ENCODE data around the gene IFNL3.

Gene IFNL3

DNA sequence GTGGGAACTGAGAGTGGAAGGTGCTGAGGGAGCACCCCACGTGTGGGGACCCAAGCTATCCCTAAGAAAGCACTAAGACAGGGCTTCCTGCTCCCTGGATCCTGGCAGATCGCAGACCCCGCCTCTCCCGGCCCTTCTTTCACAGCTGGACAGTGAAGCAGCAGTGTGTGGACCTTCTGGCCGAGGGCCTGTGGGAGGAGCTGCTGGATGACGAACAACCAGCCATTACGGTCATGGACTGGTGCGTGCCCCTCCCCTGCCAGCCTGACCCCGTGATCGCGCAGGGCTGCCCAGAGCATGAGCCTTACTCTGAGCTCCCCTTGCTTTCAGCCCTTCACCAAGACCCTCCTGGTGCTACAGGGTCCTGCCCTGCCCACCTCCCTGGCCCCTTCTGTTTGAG, 45.8 kb downstream of the IFNL3 start:
- TF ChIP-seq SIN3A (IDR thresholded peaks at IDR 0.05; ENCODE audit: borderline replicate concordance, insufficient read depth, low read length) (no peak), TAF1 (IDR thresholded peaks at IDR 0.05; ENCODE audit: borderline replicate concordance, insufficient read depth, low read length) (no peak), FOXP2 (optimal IDR thresholded peaks at IDR 0.05; ENCODE audit: borderline replicate concordance, extremely low read depth, extremely low read length, insufficient read depth) (no peak), POLR2AphosphoS5 (IDR thresholded peaks at IDR 0.05; ENCODE audit: low read depth, low read length) (no peak)
- TF ChIP-seq, protein P1, sequence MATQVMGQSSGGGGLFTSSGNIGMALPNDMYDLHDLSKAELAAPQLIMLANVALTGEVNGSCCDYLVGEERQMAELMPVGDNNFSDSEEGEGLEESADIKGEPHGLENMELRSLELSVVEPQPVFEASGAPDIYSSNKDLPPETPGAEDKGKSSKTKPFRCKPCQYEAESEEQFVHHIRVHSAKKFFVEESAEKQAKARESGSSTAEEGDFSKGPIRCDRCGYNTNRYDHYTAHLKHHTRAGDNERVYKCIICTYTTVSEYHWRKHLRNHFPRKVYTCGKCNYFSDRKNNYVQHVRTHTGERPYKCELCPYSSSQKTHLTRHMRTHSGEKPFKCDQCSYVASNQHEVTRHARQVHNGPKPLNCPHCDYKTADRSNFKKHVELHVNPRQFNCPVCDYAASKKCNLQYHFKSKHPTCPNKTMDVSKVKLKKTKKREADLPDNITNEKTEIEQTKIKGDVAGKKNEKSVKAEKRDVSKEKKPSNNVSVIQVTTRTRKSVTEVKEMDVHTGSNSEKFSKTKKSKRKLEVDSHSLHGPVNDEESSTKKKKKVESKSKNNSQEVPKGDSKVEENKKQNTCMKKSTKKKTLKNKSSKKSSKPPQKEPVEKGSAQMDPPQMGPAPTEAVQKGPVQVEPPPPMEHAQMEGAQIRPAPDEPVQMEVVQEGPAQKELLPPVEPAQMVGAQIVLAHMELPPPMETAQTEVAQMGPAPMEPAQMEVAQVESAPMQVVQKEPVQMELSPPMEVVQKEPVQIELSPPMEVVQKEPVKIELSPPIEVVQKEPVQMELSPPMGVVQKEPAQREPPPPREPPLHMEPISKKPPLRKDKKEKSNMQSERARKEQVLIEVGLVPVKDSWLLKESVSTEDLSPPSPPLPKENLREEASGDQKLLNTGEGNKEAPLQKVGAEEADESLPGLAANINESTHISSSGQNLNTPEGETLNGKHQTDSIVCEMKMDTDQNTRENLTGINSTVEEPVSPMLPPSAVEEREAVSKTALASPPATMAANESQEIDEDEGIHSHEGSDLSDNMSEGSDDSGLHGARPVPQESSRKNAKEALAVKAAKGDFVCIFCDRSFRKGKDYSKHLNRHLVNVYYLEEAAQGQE (IDR thresholded peaks at IDR 0.05; ENCODE audit: insufficient read depth in 1 of 2, low read depth in 2 of 2, low read length in 2 of 2): no peak

DNA sequence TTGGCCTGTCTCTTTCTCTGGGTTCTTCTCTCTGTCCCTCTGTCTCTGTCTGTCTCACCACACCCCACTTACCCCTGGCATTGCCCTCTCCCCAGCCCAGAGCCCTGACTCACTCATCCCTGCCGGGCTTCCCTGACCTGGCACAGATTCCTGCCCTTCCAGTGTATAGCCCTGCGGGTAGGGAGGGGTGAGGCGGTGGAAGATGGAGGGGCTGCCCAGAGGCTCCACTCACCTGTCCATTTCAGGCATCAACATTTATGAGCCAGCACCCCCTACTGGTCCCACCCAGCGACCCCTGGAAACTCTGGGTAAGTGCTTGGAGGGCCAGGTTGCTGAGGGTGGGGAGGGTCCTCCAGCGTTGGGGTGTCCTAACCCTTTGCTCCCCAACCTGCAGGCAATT, 47.0 kb downstream of the IFNL3 start:
- no peak for TF ChIP-seq SIN3A (IDR thresholded peaks at IDR 0.05; ENCODE audit: borderline replicate concordance, insufficient read depth, low read length)
- TF ChIP-seq, protein P1 (IDR thresholded peaks at IDR 0.05; ENCODE audit: insufficient read depth in 1 of 2, low read depth in 2 of 2, low read length in 2 of 2): no peak

DNA sequence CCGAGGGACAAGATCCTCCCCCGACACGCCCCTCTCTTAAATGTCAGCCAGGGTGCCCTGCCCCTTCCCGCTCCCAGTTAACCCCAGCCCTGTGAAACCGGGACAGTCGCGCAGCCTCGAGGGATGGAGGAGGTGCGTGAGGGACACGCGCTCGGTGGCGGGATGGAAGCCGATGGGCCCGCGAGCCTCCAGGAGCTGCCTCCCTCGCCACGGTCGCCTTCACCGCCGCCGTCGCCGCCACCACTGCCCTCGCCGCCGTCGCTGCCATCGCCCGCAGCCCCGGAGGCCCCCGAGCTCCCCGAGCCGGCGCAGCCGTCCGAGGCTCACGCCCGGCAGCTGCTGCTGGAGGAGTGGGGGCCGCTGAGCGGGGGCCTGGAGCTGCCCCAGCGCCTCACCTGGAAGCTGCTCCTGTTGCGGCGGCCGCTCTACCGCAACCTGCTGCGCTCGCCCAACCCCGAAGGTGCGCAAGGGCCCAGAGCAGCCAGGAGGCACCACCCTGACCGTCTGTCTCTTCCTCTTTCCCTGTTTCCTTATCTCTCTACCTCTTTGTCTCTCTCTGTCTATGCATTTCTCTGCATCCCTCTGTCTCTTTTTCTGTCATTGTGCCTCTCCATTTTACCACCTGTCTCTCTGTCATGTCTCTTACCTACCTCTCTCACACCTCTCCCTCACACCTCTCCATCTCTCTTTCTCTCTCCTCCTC, 47.8 kb downstream of the IFNL3 start, which contains the start of gene NCCRP1:
Gene NCCRP1 (plus strand): TSS at position 105 of the 703 bp plus-strand sequence. CDS start 19 bp downstream, at position 124.
- TF ChIP-seq SIN3A (IDR thresholded peaks at IDR 0.05; ENCODE audit: borderline replicate concordance, insufficient read depth, low read length) (no peak), POLR2AphosphoS5 (IDR thresholded peaks at IDR 0.05; ENCODE audit: low read depth, low read length) (no peak), TAF1 (IDR thresholded peaks at IDR 0.05; ENCODE audit: borderline replicate concordance, insufficient read depth, low read length) (no peak), FOXP2 (optimal IDR thresholded peaks at IDR 0.05; ENCODE audit: borderline replicate concordance, extremely low read depth, extremely low read length, insufficient read depth) (no peak)
- TF ChIP-seq, protein P1 (IDR thresholded peaks at IDR 0.05; ENCODE audit: insufficient read depth in 1 of 2, low read depth in 2 of 2, low read length in 2 of 2): no peak

DNA sequence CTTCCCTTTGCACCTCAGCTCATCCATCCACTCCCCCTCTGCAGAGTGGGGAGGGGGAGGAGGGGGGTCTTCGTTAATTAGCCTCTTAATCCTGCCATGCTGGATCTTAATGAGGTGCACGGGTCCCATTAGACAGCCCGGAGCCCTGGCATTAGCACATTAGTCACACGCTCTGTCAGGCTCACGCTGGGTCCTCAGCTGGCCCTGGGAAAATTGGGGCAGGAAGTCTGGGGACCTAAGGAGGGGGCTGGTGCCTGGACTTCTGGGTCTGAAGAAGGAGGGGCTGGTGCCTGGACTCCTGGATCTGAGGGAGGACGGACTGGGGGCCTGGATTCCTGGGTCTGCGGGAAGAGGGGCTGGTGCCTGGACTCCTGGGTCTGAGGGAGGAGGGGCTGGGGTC, 48.5 kb downstream of the IFNL3 start:
- no peak for TF ChIP-seq TAF1 (IDR thresholded peaks at IDR 0.05; ENCODE audit: borderline replicate concordance, insufficient read depth, low read length)
- TF ChIP-seq POLR2AphosphoS5 (IDR thresholded peaks at IDR 0.05; ENCODE audit: low read depth, low read length): no peak
- TF ChIP-seq FOXP2 (optimal IDR thresholded peaks at IDR 0.05; ENCODE audit: borderline replicate concordance, extremely low read depth, extremely low read length, insufficient read depth): no peak
- TF ChIP-seq SIN3A (IDR thresholded peaks at IDR 0.05; ENCODE audit: borderline replicate concordance, insufficient read depth, low read length): no peak
- TF ChIP-seq, protein P1 (IDR thresholded peaks at IDR 0.05; ENCODE audit: insufficient read depth in 1 of 2, low read depth in 2 of 2, low read length in 2 of 2): no peak

DNA sequence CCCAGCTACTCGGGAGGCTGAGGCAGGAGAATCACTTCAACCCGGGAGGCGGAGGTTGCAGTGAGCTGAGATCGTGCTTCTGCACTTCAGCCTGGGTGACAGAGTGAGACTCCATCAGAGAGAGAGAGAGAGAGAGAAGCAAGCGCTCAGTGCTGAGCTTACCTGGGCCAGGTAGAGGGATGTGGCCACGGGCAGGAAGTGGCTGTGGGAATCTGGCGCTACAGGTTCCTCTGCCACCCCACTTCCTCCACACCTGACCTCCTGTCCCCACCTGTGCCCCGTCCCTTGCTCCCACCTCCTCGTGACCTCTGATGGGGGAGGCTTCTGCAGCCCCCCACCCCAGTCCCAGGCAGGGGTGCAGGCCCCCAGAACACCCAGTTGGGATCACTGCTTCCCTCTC, 49.1 kb downstream of the IFNL3 start:
- TF ChIP-seq, protein P1 (IDR thresholded peaks at IDR 0.05; ENCODE audit: insufficient read depth in 1 of 2, low read depth in 2 of 2, low read length in 2 of 2): no peak
- no peak for TF ChIP-seq FOXP2 (optimal IDR thresholded peaks at IDR 0.05; ENCODE audit: borderline replicate concordance, extremely low read depth, extremely low read length, insufficient read depth)
- no peak for TF ChIP-seq SIN3A (IDR thresholded peaks at IDR 0.05; ENCODE audit: borderline replicate concordance, insufficient read depth, low read length)
- TF ChIP-seq TAF1 (IDR thresholded peaks at IDR 0.05; ENCODE audit: borderline replicate concordance, insufficient read depth, low read length): no peak
- TF ChIP-seq POLR2AphosphoS5 (IDR thresholded peaks at IDR 0.05; ENCODE audit: low read depth, low read length): no peak

All from PFSK-1 (cell line).